WTC11 (cell line): ENCODE results near the gene PCNP. TPM values are rescaled to one million over a fixed set of nuclear protein-coding genes. Genes with fewer than 3 reads are reported as not detected.
"Not testable (repeated sequence)": the region's sequence is repeated elsewhere in the genome, so short reads cannot be mapped to it uniquely, and the experiment has no call there.

Experiments
- ATAC-seq: fragments of 200-7000 bp; cut with Tn5 transposase; 2 replicates; pipeline ENCODE4 v1.10.0; 2021; ENCODE audit warnings: mild to moderate bottlenecking, moderate library complexity
- CTCF ChIA-PET: fragments of 300-600 bp; sonication (Branson Sonifier 250); formaldehyde crosslinking; loops from one replicate; lab custom pipeline; 2021; ENCODE audit warnings: antibody characterized with exemption; lab: Charles Lee
- POLR2A ChIA-PET: fragments of 350-600 bp; sonication (Branson Sonifier 250); formaldehyde crosslinking; loops from one replicate; lab custom pipeline; 2021; ENCODE audit warnings: antibody characterized with exemption; lab: Charles Lee
- DNase-seq: peaks from one replicate; pipeline ENCODE4 v3.0.0; 2021; ENCODE audit warnings: low spot score
- H3K27ac Mint-ChIP-seq: 2 replicates; pipeline ENCODE4 v1.8.0; 2021; ENCODE audit warnings: mixed read lengths
- H3K27me3 Mint-ChIP-seq: 2 replicates; pipeline ENCODE4 v1.8.0; 2021; ENCODE audit warnings: low read depth, mild to moderate bottlenecking, moderate library complexity, mixed read lengths
- H3K36me3 Mint-ChIP-seq: 2 replicates; pipeline ENCODE4 v1.8.0; 2021; ENCODE audit warnings: mixed read lengths
- H3K4me1 Mint-ChIP-seq: 2 replicates; pipeline ENCODE4 v1.8.0; 2022; ENCODE audit warnings: mixed read lengths
- H3K4me3 Mint-ChIP-seq: 2 replicates; pipeline ENCODE4 v1.8.0; 2021; ENCODE audit warnings: mild to moderate bottlenecking, moderate library complexity, mixed read lengths
- H3K9me3 Mint-ChIP-seq: 2 replicates; pipeline ENCODE4 v1.8.0; 2021; ENCODE audit warnings: mixed read lengths
- ELF4 ChIP-seq: sonication (generic); formaldehyde crosslinking; IDR thresholded peaks from 2 replicates; pipeline ENCODE4 v1.8.1; 2022; ENCODE audit warnings: low read depth, mild to moderate bottlenecking, moderate library complexity, missing genetic modification reagents
- ESRRA ChIP-seq: sonication (generic); formaldehyde crosslinking; IDR thresholded peaks from 2 replicates; pipeline ENCODE4 v1.8.1; 2022; ENCODE audit warnings: mild to moderate bottlenecking, missing genetic modification reagents, borderline replicate concordance
- FOXK1 ChIP-seq: sonication (generic); formaldehyde crosslinking; IDR thresholded peaks from 2 replicates; pipeline ENCODE4 v1.8.0; 2022; ENCODE audit warnings: mild to moderate bottlenecking, moderate library complexity, missing genetic modification reagents
- GABPB1 ChIP-seq: sonication (generic); formaldehyde crosslinking; IDR thresholded peaks from 2 replicates; pipeline ENCODE4 v1.8.1; 2023; ENCODE audit warnings: mild to moderate bottlenecking, missing genetic modification reagents
- GTF2I ChIP-seq: fragments of 250-450 bp; sonication (Bioruptor Pico); conservative IDR thresholded peaks from 2 replicates; pipeline ENCODE4 v1.4.0; 2021; ENCODE audit warnings: mild to moderate bottlenecking
- IRF1 ChIP-seq: sonication (generic); formaldehyde crosslinking; IDR thresholded peaks from 2 replicates; pipeline ENCODE4 v1.8.0; 2023; ENCODE audit warnings: missing genetic modification reagents
- MYBL2 ChIP-seq: sonication (generic); formaldehyde crosslinking; IDR thresholded peaks from 2 replicates; pipeline ENCODE4 v1.8.1; 2023; ENCODE audit warnings: mild to moderate bottlenecking, moderate library complexity, missing genetic modification reagents
- OVOL2 ChIP-seq: fragments of 250-450 bp; sonication (Bioruptor Pico); IDR thresholded peaks from 2 replicates; pipeline ENCODE4 v1.9.0; 2021; ENCODE audit warnings: mild to moderate bottlenecking, borderline replicate concordance
- PREB ChIP-seq: sonication (generic); formaldehyde crosslinking; IDR thresholded peaks from 2 replicates; pipeline ENCODE4 v1.8.1; 2022; ENCODE audit warnings: mild to moderate bottlenecking, missing genetic modification reagents, moderate library complexity, borderline replicate concordance
- SOX15 ChIP-seq: fragments of 250-450 bp; sonication (Bioruptor Pico); IDR thresholded peaks from 2 replicates; pipeline ENCODE4 v1.9.0; 2021; ENCODE audit warnings: mild to moderate bottlenecking
- ZBTB21 ChIP-seq: sonication (generic); formaldehyde crosslinking; IDR thresholded peaks from 2 replicates; pipeline ENCODE4 v1.8.1; 2023; ENCODE audit warnings: mild to moderate bottlenecking, missing genetic modification reagents, borderline replicate concordance
- ZBTB43 ChIP-seq: sonication (generic); formaldehyde crosslinking; IDR thresholded peaks from 2 replicates; pipeline ENCODE4 v1.8.1; 2023; ENCODE audit warnings: mild to moderate bottlenecking, missing genetic modification reagents
- ZNF138 ChIP-seq: sonication (generic); formaldehyde crosslinking; conservative IDR thresholded peaks from 2 replicates; pipeline ENCODE4 v1.8.1; 2022; ENCODE audit warnings: mild to moderate bottlenecking, moderate library complexity, missing genetic modification reagents
- total RNA-seq: library from RNA; stranded (reverse); gene quantifications from 3 replicates; pipeline ENCODE4 v1.2.3, GENCODE V29; 2021
- TF ChIP-seq, protein P1 (sequence below): fragments of 200-600 bp; IDR thresholded peaks from 2 replicates; pipeline ENCODE4 v1.8.0; 2022; ENCODE audit warnings: antibody characterized with exemption
- TF ChIP-seq, protein P2 (sequence below): sonication (generic); formaldehyde crosslinking; IDR thresholded peaks from 2 replicates; pipeline ENCODE4 v1.8.0; 2022; ENCODE audit warnings: missing genetic modification reagents
- TF ChIP-seq, protein P3 (sequence below): sonication (generic); formaldehyde crosslinking; IDR thresholded peaks from 2 replicates; pipeline ENCODE4 v1.8.0; 2022; ENCODE audit warnings: mild to moderate bottlenecking, missing genetic modification reagents

The PCNP gene
- total RNA-seq, 1 experiment from 2014 or later = 187 TPM

- TF ChIP-seq ZBTB43 (CRISPR knock-in tag) = no peak
- no peak for TF ChIP-seq ZNF138 (CRISPR knock-in tag)
- TF ChIP-seq, protein P1, sequence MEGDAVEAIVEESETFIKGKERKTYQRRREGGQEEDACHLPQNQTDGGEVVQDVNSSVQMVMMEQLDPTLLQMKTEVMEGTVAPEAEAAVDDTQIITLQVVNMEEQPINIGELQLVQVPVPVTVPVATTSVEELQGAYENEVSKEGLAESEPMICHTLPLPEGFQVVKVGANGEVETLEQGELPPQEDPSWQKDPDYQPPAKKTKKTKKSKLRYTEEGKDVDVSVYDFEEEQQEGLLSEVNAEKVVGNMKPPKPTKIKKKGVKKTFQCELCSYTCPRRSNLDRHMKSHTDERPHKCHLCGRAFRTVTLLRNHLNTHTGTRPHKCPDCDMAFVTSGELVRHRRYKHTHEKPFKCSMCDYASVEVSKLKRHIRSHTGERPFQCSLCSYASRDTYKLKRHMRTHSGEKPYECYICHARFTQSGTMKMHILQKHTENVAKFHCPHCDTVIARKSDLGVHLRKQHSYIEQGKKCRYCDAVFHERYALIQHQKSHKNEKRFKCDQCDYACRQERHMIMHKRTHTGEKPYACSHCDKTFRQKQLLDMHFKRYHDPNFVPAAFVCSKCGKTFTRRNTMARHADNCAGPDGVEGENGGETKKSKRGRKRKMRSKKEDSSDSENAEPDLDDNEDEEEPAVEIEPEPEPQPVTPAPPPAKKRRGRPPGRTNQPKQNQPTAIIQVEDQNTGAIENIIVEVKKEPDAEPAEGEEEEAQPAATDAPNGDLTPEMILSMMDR = no peak
- no peak for TF ChIP-seq IRF1 (CRISPR knock-in tag)
Measured at GRCh38 chr3:101611023-101611422, 37.0 kb downstream of the PCNP start (continued).

- CTCF ChIA-PET = interaction anchor here (2.3 kb wide), 1 partner anchor 39 kb away, joined by 8 read pairs; the partner anchor contains the start of gene PCNP
- H3K9me3 Mint-ChIP-seq, DNase-seq, H3K4me3 Mint-ChIP-seq, H3K27ac Mint-ChIP-seq, H3K27me3 Mint-ChIP-seq, H3K4me1 Mint-ChIP-seq, POLR2A ChIA-PET, H3K36me3 Mint-ChIP-seq, ATAC-seq: not testable (repeated sequence)
Measured at GRCh38 chr3:101613014-101613413, 39.0 kb downstream of the PCNP start.

GRCh38 chr3:101615525-101615924 is 41.5 kb downstream of the PCNP start:
- TF ChIP-seq, protein P2, sequence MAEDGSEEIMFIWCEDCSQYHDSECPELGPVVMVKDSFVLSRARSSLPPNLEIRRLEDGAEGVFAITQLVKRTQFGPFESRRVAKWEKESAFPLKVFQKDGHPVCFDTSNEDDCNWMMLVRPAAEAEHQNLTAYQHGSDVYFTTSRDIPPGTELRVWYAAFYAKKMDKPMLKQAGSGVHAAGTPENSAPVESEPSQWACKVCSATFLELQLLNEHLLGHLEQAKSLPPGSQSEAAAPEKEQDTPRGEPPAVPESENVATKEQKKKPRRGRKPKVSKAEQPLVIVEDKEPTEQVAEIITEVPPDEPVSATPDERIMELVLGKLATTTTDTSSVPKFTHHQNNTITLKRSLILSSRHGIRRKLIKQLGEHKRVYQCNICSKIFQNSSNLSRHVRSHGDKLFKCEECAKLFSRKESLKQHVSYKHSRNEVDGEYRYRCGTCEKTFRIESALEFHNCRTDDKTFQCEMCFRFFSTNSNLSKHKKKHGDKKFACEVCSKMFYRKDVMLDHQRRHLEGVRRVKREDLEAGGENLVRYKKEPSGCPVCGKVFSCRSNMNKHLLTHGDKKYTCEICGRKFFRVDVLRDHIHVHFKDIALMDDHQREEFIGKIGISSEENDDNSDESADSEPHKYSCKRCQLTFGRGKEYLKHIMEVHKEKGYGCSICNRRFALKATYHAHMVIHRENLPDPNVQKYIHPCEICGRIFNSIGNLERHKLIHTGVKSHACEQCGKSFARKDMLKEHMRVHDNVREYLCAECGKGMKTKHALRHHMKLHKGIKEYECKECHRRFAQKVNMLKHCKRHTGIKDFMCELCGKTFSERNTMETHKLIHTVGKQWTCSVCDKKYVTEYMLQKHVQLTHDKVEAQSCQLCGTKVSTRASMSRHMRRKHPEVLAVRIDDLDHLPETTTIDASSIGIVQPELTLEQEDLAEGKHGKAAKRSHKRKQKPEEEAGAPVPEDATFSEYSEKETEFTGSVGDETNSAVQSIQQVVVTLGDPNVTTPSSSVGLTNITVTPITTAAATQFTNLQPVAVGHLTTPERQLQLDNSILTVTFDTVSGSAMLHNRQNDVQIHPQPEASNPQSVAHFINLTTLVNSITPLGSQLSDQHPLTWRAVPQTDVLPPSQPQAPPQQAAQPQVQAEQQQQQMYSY (CRISPR knock-in tag) = no peak
- no peak for TF ChIP-seq PREB (CRISPR knock-in tag)
- no peak for TF ChIP-seq FOXK1
- no peak for TF ChIP-seq ESRRA (CRISPR knock-in tag)
- TF ChIP-seq ZNF138 (CRISPR knock-in tag) = no peak
- no peak for TF ChIP-seq OVOL2 (CRISPR knock-in tag)
- no peak for TF ChIP-seq ZBTB21 (CRISPR knock-in tag)
- TF ChIP-seq, protein P3, sequence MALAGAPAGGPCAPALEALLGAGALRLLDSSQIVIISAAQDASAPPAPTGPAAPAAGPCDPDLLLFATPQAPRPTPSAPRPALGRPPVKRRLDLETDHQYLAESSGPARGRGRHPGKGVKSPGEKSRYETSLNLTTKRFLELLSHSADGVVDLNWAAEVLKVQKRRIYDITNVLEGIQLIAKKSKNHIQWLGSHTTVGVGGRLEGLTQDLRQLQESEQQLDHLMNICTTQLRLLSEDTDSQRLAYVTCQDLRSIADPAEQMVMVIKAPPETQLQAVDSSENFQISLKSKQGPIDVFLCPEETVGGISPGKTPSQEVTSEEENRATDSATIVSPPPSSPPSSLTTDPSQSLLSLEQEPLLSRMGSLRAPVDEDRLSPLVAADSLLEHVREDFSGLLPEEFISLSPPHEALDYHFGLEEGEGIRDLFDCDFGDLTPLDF = no peak
- TF ChIP-seq ELF4 = no peak
- TF ChIP-seq GABPB1 (CRISPR knock-in tag) = no peak
- TF ChIP-seq MYBL2 (CRISPR knock-in tag) = no peak
- TF ChIP-seq SOX15 = no peak
- TF ChIP-seq GTF2I (CRISPR knock-in tag) = no peak
- no peak overlapping the region for H3K4me3 Mint-ChIP-seq
- H3K4me1 Mint-ChIP-seq = no peaks in the 10 kb centered on the region
- H3K27me3 Mint-ChIP-seq = no peaks in the 10 kb centered on the region
- DNase-seq = no peak
- no peak for ATAC-seq
- no peaks in the 10 kb centered on the region for H3K36me3 Mint-ChIP-seq
- H3K27ac Mint-ChIP-seq = no peak overlapping the region
- ChIA-PET CTCF (no interaction called here), POLR2A (interaction anchor here (0.6 kb wide), 1 partner anchor 38 kb away, joined by 3 read pairs; no protein-coding TSS in a partner anchor)
- H3K9me3 Mint-ChIP-seq = no peaks in the 10 kb centered on the region
